IMR-90 (cell line): ENCODE results near the gene CELA1.

Experiments
- BHLHE40 ChIP-seq: fragments of 150-350 bp; IDR thresholded peaks from 2 replicates; pipeline ENCODE4 v1.6.1; 2016; ENCODE audit warnings: mild to moderate bottlenecking, low read depth, low read length
- CEBPB ChIP-seq: IDR thresholded peaks from 2 replicates; pipeline ENCODE4 v1.6.1; 2012; ENCODE audit warnings: low read depth, low read length, improper control_type of control experiment
- MAZ ChIP-seq: IDR thresholded peaks from 2 replicates; pipeline ENCODE4 v1.6.1; 2012; ENCODE audit warnings: low read depth, mild to moderate bottlenecking, low read length, improper control_type of control experiment, moderate library complexity, borderline replicate concordance
- MXI1 ChIP-seq: IDR thresholded peaks from 2 replicates; pipeline ENCODE4 v1.6.1; 2012; ENCODE audit warnings: low read depth, mild to moderate bottlenecking, low read length, moderate library complexity, borderline replicate concordance
- NFE2L2 ChIP-seq: fragments of 150-350 bp; IDR thresholded peaks from 2 replicates; pipeline ENCODE4 v1.6.1; 2016; ENCODE audit warnings: low read depth, mild to moderate bottlenecking, low read length
- POLR2A ChIP-seq: IDR thresholded peaks from 2 replicates; pipeline ENCODE4 v1.6.1; 2012; ENCODE audit warnings: mild to moderate bottlenecking, low read depth, low read length
- RAD21 ChIP-seq: IDR thresholded peaks from 2 replicates; pipeline ENCODE4 v1.6.1; 2012; ENCODE audit warnings: low read length, improper control_type of control experiment
- RCOR1 ChIP-seq: IDR thresholded peaks from 2 replicates; pipeline ENCODE4 v1.6.1; 2012; ENCODE audit warnings: mild to moderate bottlenecking, low read length, improper control_type of control experiment; ENCODE audit not compliant: insufficient replicate concordance
- RFX5 ChIP-seq: IDR thresholded peaks from 2 replicates; pipeline ENCODE4 v1.8.0; 2012; ENCODE audit warnings: low read depth, mild to moderate bottlenecking, low read length, moderate library complexity
- TF ChIP-seq, protein P1 (sequence below): conservative IDR thresholded peaks from 2 replicates; pipeline ENCODE4 v1.5.1; 2012; ENCODE audit warnings: mild to moderate bottlenecking, low read depth, low read length, improper control_type of control experiment
- TF ChIP-seq, protein P2 (sequence below): fragments of 150-350 bp; IDR thresholded peaks from 2 replicates; pipeline ENCODE4 v1.6.1; 2017; ENCODE audit warnings: mild to moderate bottlenecking, antibody characterized with exemption, low read length, low read depth

- TF ChIP-seq, protein P1, sequence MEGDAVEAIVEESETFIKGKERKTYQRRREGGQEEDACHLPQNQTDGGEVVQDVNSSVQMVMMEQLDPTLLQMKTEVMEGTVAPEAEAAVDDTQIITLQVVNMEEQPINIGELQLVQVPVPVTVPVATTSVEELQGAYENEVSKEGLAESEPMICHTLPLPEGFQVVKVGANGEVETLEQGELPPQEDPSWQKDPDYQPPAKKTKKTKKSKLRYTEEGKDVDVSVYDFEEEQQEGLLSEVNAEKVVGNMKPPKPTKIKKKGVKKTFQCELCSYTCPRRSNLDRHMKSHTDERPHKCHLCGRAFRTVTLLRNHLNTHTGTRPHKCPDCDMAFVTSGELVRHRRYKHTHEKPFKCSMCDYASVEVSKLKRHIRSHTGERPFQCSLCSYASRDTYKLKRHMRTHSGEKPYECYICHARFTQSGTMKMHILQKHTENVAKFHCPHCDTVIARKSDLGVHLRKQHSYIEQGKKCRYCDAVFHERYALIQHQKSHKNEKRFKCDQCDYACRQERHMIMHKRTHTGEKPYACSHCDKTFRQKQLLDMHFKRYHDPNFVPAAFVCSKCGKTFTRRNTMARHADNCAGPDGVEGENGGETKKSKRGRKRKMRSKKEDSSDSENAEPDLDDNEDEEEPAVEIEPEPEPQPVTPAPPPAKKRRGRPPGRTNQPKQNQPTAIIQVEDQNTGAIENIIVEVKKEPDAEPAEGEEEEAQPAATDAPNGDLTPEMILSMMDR = no peak
- TF ChIP-seq POLR2A (no peak), RFX5 (no peak), NFE2L2 (no peak), RCOR1 (no peak), RAD21 (no peak), MAZ (no peak), CEBPB (no peak), MXI1 (no peak), BHLHE40 (no peak)
- TF ChIP-seq, protein P2, sequence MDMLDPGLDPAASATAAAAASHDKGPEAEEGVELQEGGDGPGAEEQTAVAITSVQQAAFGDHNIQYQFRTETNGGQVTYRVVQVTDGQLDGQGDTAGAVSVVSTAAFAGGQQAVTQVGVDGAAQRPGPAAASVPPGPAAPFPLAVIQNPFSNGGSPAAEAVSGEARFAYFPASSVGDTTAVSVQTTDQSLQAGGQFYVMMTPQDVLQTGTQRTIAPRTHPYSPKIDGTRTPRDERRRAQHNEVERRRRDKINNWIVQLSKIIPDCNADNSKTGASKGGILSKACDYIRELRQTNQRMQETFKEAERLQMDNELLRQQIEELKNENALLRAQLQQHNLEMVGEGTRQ = no peak
These were observed 22.2 kb downstream of the CELA1 start, which contains the start of gene BIN2 for GRCh38 chr12:51323966-51324895.
